ENCODE results near the gene NCS1. TPM values are rescaled to one million over a fixed set of nuclear protein-coding genes. Genes with fewer than 3 reads are reported as not detected.

Gene NCS1
- total RNA-seq, 1 donor from 2014 or later, result 126 TPM

DNA sequence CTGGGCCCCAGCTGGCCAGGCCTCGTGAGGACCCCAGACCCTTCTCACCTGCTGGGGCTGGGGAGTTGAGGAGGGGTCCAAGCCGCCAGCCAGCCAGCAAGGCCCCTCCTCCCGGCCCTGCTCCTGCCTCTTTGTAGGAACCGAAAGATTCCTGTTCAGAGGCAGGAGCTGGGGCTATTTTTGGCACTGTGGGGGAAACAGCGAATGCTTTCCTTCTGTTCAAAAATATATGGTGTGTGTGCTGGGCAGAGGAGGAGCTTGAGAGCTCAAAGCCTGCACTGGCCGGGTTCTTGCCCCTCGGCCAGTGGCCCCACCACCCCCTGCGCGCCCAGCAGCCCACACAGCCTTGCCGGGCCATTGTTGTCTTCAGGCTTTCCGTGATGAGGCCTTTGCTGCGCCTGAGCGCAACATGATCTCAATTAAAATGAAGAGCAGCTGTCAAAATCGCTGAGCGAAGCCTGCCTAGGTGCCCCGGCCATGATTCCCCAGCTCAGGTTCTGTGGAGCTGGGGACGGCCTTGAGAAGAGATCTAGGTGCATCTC, 13.4 kb downstream of the NCS1 start:
- Histone ChIP-seq H3K27me3 (ENCODE audit: insufficient read depth, low read length) (no peaks in the 10 kb centered on the region), H3K4me2 (ENCODE audit: low read length) (peak overlapping the region; percentile 80), H3K9me3 (ENCODE audit: insufficient read depth, low read depth, low read length) (no peaks in the 10 kb centered on the region), H3K27ac (ENCODE audit: low read depth, low read length) (peak overlapping the region; percentile 34), H4K20me1 (ENCODE audit: insufficient read depth, low read length) (peaks cover 88% of the 10 kb centered on the region), H3K4me3 (ENCODE audit: insufficient read depth, low read depth, low read length) (peak overlapping the region; percentile 15), H2AFZ (ENCODE audit: low read depth, low read length) (peak overlapping the region; percentile 13), H3K79me2 (ENCODE audit: insufficient read depth, low read length) (peaks cover 93% of the 10 kb centered on the region), H3K36me3 (ENCODE audit: insufficient read depth, low read length) (no peaks in the 10 kb centered on the region), H3K9ac (ENCODE audit: low read length) (peak overlapping the region; percentile 50), H3K4me1 (ENCODE audit: insufficient read depth, low read length) (peaks cover 62% of the 10 kb centered on the region)
- peak; percentile 51 for DNase-seq (ENCODE audit: low read depth)
- peaks cover 52% of the 10 kb centered on the region for H3K4me1 Mint-ChIP-seq (ENCODE audit: low read depth, unreplicated experiment)
- H3K27ac Mint-ChIP-seq (ENCODE audit: unreplicated experiment), result peak overlapping the region; percentile 88
- peak overlapping the region; percentile 72 for H3K4me3 Mint-ChIP-seq (ENCODE audit: unreplicated experiment)
- H3K27me3 Mint-ChIP-seq (ENCODE audit: low read depth, unreplicated experiment), result no peaks in the 10 kb centered on the region
- FAIRE-seq, result no peak
- peaks cover 4% of the 10 kb centered on the region for H3K36me3 Mint-ChIP-seq (ENCODE audit: low read depth, unreplicated experiment)
- no peaks in the 10 kb centered on the region for H3K9me3 Mint-ChIP-seq (ENCODE audit: unreplicated experiment)
- no peak for TF ChIP-seq EZH2 (IDR thresholded peaks at IDR 0.05; ENCODE audit: insufficient read depth, low read length)
- TF ChIP-seq, protein P1, sequence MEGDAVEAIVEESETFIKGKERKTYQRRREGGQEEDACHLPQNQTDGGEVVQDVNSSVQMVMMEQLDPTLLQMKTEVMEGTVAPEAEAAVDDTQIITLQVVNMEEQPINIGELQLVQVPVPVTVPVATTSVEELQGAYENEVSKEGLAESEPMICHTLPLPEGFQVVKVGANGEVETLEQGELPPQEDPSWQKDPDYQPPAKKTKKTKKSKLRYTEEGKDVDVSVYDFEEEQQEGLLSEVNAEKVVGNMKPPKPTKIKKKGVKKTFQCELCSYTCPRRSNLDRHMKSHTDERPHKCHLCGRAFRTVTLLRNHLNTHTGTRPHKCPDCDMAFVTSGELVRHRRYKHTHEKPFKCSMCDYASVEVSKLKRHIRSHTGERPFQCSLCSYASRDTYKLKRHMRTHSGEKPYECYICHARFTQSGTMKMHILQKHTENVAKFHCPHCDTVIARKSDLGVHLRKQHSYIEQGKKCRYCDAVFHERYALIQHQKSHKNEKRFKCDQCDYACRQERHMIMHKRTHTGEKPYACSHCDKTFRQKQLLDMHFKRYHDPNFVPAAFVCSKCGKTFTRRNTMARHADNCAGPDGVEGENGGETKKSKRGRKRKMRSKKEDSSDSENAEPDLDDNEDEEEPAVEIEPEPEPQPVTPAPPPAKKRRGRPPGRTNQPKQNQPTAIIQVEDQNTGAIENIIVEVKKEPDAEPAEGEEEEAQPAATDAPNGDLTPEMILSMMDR (IDR thresholded peaks at IDR 0.05; ENCODE audit: insufficient read depth, low read depth, low read length), result no peak

DNA sequence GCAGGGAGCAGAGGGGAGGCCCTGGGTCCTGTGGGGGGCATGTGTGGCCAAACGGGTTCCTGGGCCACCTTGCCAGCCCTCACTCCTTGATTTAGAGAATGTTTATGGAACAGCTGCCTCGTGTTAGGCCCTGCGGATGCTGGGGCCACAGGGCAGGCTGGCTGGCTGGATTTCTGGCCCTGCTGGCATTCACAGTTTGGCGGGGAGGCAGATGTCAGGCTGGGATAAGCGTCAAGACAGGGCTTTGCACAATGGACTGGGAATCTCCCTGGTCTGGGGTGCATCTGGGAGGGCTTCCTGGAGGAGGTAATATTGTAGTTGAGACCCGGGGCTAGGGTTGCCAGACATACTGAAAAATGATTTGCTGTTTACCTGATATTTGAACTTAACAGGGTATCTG, 13.8 kb downstream of the NCS1 start:
- Histone ChIP-seq H3K9me3 (ENCODE audit: insufficient read depth, low read depth, low read length) (no peaks in the 10 kb centered on the region), H4K20me1 (ENCODE audit: insufficient read depth, low read length) (peaks cover 88% of the 10 kb centered on the region), H2AFZ (ENCODE audit: low read depth, low read length) (no peak overlapping the region), H3K4me1 (ENCODE audit: insufficient read depth, low read length) (peaks cover 62% of the 10 kb centered on the region), H3K27me3 (ENCODE audit: insufficient read depth, low read length) (no peaks in the 10 kb centered on the region), H3K36me3 (ENCODE audit: insufficient read depth, low read length) (no peaks in the 10 kb centered on the region), H3K9ac (ENCODE audit: low read length) (peak overlapping the region; percentile 50), H3K4me3 (ENCODE audit: insufficient read depth, low read depth, low read length) (no peak overlapping the region), H3K4me2 (ENCODE audit: low read length) (peak overlapping the region; percentile 80), H3K79me2 (ENCODE audit: insufficient read depth, low read length) (peaks cover 93% of the 10 kb centered on the region), H3K27ac (ENCODE audit: low read depth, low read length) (peak overlapping the region; percentile 34)
- Mint-ChIP-seq H3K4me1 (ENCODE audit: low read depth, unreplicated experiment) (peaks cover 52% of the 10 kb centered on the region), H3K4me3 (ENCODE audit: unreplicated experiment) (peak overlapping the region; percentile 72), H3K36me3 (ENCODE audit: low read depth, unreplicated experiment) (peaks cover 1% of the 10 kb centered on the region), H3K9me3 (ENCODE audit: unreplicated experiment) (no peaks in the 10 kb centered on the region), H3K27ac (ENCODE audit: unreplicated experiment) (peak overlapping the region; percentile 88), H3K27me3 (ENCODE audit: low read depth, unreplicated experiment) (no peaks in the 10 kb centered on the region)
- DNase-seq (ENCODE audit: low read depth) (no peak), FAIRE-seq (no peak)
- TF ChIP-seq, protein P1 (IDR thresholded peaks at IDR 0.05; ENCODE audit: insufficient read depth, low read depth, low read length), result no peak
- TF ChIP-seq EZH2 (IDR thresholded peaks at IDR 0.05; ENCODE audit: insufficient read depth, low read length), result no peak

DNA sequence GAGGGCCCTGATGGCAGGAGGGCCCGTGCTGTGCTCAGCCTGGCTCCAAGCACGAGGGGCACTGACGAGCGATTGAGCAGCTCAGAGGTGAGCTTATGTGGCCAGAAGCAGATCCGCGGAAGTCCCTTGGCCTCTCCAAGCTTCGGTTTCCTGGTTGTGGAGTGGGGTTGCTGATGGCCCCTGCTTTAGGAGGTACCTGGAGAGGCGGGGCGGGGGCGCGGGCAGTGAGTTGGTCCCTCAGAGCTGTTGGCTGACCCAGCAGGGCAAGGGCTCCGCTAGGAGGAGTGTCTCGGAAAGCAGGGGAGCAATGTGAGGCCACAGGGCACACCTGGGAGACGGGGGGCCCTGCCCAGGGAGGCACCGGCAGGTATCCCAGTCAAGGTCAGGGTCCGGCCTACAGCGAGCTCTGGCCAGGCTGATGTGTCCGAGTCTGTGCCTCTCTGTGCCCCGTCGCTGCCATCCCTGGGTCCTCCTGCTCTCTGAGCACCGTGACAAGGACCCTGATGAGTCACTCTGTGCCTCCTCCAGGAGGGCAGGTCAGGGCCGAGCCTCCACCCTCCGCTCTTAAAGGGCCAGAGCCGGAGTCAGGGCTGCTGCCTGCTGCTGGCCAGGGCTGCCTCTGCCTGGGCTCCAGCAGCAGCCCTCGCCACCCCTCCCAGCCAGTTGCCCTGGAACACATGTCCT, 14.8 kb downstream of the NCS1 start:
- Mint-ChIP-seq H3K36me3 (ENCODE audit: low read depth, unreplicated experiment) (peaks cover 1% of the 10 kb centered on the region), H3K27me3 (ENCODE audit: low read depth, unreplicated experiment) (no peaks in the 10 kb centered on the region), H3K9me3 (ENCODE audit: unreplicated experiment) (no peaks in the 10 kb centered on the region), H3K4me1 (ENCODE audit: low read depth, unreplicated experiment) (peaks cover 52% of the 10 kb centered on the region), H3K4me3 (ENCODE audit: unreplicated experiment) (peak overlapping the region; percentile 72), H3K27ac (ENCODE audit: unreplicated experiment) (no peak overlapping the region)
- Histone ChIP-seq H3K4me3 (ENCODE audit: insufficient read depth, low read depth, low read length) (no peak overlapping the region), H3K4me2 (ENCODE audit: low read length) (peak overlapping the region; percentile 80), H3K36me3 (ENCODE audit: insufficient read depth, low read length) (no peaks in the 10 kb centered on the region), H3K4me1 (ENCODE audit: insufficient read depth, low read length) (peaks cover 62% of the 10 kb centered on the region), H3K9ac (ENCODE audit: low read length) (peak overlapping the region; percentile 52), H2AFZ (ENCODE audit: low read depth, low read length) (no peak overlapping the region), H3K27me3 (ENCODE audit: insufficient read depth, low read length) (no peaks in the 10 kb centered on the region), H3K27ac (ENCODE audit: low read depth, low read length) (peak overlapping the region; percentile 18), H3K9me3 (ENCODE audit: insufficient read depth, low read depth, low read length) (no peaks in the 10 kb centered on the region), H4K20me1 (ENCODE audit: insufficient read depth, low read length) (peaks cover 90% of the 10 kb centered on the region), H3K79me2 (ENCODE audit: insufficient read depth, low read length) (peaks cover 93% of the 10 kb centered on the region)
- peak; percentile 37 for DNase-seq (ENCODE audit: low read depth)
- TF ChIP-seq, protein P1 (IDR thresholded peaks at IDR 0.05; ENCODE audit: insufficient read depth, low read depth, low read length), result no peak
- no peak for TF ChIP-seq EZH2 (IDR thresholded peaks at IDR 0.05; ENCODE audit: insufficient read depth, low read length)
- no peak for FAIRE-seq

Measured in astrocyte (in vitro differentiated cells and primary cell).